ENCODE data around the gene P4HB.
A peak's percentile ranks its signal among the peaks of the same experiment; 100 is the strongest.

Gene P4HB

DNA sequence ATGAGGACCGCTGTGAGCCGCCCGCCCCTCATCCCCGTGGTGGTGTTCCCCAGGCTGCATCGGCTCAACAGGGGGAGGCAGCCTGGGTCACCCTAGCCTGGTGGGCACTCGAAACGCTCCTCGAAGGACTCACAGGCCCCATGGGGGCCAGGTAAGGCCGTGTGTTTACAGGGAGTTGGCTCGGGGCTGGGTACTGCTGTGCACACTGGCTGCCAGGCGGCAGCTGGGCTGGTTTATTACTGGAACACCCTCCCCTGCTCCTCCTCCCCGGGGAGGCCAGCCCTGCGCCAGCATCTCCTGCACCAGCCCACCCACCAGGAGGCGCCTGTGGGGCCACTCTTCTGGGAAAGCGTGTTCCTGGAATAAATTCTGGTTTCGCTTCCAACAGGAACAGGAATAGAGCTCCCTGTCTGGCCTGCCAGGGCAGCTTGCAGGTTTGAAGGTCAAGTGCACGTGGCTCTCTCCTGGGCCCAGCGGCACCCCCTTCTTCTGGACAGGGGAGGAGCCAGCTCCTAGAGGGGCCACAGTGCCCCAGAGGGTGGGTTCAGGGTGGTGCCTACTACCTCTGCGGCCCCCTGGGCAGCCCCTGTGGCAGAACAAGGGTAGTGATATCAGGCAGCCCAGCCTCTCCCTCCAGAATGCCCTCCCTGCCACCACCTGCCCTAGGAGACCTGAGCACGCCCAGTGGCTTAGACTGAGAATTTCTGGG lies 38.6 kb downstream of the P4HB start:
- peak; percentile 93 for DNase-seq
- in situ Hi-C loops (cut with HindIII; ENCODE audit: low pct_ligation_motif_present, low pct_unique_long_range_greater_than_20kb, low sequenced_read_pairs) = no loop called here

DNA sequence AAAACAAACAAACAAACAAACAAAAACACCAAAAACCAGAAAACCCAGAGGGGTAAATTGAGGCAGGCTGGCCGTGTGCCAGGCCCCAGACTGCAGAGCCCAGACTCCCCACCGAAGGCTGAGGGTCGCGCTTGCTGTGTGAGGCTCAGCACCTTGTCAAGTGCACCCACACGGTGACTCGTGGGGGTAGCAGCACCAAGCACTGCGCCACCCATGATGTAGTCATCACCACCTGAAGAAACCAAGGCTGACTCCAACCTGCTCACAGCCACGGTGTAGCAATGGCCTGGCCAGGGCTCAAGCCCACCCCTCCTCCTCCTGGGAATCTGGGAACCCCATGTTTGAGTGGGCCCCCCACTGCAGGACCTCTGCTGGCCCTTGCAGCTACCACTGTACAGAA lies 39.2 kb downstream of the P4HB start:
- in situ Hi-C loops (cut with HindIII; ENCODE audit: low pct_ligation_motif_present, low pct_unique_long_range_greater_than_20kb, low sequenced_read_pairs) = no loop called here
- DNase-seq = no peak

DNA sequence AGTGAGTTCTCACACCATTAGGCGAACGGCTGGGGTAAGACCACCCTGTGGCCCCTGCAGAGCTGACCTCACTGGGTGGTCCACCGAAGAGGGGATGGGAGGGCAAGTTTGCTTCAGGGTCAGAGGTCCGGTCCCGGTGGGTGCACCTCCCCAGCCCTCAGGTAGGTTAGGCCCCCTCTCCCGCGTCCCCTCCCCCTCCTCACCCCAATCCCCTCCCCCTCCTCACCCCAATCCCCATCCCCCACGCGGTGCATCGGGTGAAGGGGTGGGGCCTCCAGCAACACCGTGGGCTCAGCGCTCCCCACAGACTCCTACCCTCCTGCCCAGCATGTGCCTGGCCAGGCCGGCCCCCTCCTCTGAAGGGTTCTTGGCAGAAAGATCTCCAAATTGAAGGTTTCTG lies 40.6 kb downstream of the P4HB start:
- DNase-seq = no peak
- in situ Hi-C loops (cut with HindIII; ENCODE audit: low pct_ligation_motif_present, low pct_unique_long_range_greater_than_20kb, low sequenced_read_pairs) = no loop called here

DNA sequence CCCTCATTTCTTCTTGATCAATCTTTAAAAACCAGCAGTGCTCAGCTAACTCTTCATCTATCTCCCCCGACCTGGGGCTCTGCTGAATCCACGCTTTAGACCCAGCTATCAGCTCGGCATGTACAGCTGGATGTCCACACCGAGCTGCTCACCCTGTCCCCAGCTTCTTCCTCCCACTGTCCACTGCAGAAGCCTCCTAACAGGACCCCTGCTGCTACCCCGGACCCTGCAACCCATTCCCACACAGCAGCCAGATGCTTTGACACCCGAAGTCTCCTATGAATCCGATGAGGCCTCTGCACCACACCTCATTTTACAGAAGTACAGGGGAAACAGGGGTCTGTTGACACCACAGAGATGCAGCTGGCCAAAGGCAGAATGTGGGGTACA lies 42.6 kb downstream of the P4HB start:
- in situ Hi-C loops (cut with HindIII; ENCODE audit: low pct_ligation_motif_present, low pct_unique_long_range_greater_than_20kb, low sequenced_read_pairs) = no loop called here
- DNase-seq = no peak

DNA sequence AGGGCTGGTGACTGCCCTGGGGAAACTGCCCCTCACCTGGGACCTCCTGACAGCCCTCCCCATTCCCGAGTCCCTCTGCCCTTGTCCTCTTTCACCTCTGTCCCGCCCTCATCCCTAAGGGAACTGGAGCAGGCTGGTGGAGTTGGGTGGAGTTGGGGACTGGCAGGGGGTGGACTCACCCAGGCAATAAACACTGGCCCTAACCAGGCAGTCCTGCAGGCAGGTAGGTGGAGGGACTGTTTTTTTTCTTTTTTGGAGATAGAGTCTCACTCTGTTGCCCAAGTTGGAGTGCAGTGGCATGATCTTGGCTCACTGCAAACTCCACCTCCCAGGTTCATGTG lies 44.7 kb downstream of the P4HB start:
- no peak for DNase-seq
- in situ Hi-C loops (cut with HindIII; ENCODE audit: low pct_ligation_motif_present, low pct_unique_long_range_greater_than_20kb, low sequenced_read_pairs) = no loop called here

DNA sequence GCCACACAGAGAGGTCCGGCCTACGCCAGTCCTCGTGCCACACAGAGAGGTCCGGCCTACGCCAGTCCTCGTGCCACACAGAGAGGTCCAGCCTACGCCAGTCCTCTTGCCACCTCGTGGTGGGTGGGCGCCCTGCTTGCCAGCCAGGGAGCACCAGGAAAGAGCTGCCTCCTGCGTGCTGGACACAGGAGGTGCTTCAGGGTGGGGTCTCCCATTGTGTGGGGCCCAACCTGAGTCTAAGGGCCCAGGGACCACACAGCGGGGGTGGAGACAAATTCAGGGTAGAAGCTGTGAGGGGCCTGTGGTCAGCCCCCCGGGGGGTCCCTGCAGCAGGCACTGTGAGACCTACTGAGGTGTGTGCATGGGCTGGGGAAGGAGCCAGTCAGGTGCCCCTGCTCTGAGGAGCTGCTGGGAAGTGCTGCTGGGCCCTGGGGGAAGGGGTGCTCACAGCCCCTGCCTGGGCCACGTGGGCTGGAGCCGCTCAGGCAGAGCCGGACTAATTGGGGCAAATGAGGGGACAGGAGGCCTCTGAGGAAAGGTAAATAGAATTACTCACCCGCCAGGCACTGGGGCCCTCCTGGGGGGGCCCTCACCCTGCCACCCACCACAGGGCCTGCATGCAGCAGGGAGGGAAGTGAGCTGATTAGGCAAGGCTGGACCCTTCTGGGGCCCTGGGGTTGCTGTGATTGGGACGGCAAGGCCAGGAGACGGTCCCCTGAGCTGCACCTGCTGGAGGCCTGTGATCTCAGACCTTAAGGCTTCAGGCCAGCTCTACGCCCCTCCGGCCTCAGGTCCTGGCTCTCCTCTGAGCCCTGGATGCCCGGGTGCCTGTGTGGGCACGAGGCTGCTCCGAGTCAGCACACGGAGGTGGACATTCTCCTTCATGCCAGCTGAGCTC lies 45.3 kb downstream of the P4HB start:
- in situ Hi-C loops (cut with HindIII; ENCODE audit: low pct_ligation_motif_present, low pct_unique_long_range_greater_than_20kb, low sequenced_read_pairs) = no loop called here
- no peak for DNase-seq

DNA sequence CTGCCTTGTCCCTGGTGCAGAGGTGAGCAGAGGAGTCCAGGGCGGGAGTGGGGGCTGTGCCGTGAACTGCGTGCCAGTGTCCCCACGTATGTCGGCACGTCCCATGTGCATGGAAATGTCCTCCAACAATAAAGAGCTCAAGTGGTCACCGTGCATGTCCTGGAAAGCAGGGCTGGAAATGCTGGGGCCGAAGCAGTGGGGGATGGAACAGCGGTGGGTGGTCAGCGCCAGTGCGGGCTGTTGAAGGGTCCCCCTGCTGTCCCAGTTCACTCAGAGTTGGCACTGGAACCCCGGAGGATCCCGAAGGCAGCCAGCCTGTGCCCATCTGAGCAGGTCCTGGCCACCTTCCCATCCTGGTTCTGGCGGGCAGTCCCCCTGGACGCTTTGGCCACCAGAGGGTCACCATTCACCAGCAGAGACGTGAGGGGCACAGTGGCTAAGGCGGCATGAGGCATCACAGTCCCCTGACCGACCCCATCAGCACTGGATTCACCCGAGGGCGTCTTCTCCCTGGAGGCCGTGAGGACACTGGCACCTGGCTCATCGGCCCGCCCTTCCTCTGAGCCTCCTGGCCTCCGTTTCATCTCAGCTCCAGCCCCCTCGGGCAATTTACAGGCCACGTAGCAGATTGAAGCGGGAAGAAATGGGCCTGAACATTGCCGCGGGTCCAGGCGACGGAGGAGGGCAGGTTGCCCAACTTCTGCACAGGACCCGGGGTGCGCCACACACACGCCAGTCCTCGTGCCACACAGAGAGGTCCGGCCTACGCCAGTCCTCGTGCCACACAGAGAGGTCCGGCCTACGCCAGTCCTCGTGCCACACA lies 46.3 kb downstream of the P4HB start:
- in situ Hi-C loops (cut with HindIII; ENCODE audit: low pct_ligation_motif_present, low pct_unique_long_range_greater_than_20kb, low sequenced_read_pairs) = no loop called here
- DNase-seq = no peak

DNA sequence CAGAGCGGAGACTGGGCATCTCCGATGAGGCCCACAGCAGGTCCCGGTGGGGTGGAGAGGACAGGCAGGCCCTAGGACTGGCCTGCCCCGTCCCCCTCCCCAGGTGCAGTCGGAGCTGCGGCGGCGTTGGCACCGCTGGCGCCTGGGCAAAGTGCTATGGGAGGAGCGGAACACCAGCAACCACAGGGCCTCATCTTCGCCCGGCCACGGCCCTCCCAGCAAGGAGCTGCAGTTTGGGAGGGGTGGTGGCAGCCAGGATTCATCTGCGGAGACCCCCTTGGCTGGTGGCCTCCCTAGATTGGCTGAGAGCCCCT lies 47.0 kb downstream of the P4HB start:
- in situ Hi-C loops (cut with HindIII; ENCODE audit: low pct_ligation_motif_present, low pct_unique_long_range_greater_than_20kb, low sequenced_read_pairs) = no loop called here
- no peak for DNase-seq

DNA sequence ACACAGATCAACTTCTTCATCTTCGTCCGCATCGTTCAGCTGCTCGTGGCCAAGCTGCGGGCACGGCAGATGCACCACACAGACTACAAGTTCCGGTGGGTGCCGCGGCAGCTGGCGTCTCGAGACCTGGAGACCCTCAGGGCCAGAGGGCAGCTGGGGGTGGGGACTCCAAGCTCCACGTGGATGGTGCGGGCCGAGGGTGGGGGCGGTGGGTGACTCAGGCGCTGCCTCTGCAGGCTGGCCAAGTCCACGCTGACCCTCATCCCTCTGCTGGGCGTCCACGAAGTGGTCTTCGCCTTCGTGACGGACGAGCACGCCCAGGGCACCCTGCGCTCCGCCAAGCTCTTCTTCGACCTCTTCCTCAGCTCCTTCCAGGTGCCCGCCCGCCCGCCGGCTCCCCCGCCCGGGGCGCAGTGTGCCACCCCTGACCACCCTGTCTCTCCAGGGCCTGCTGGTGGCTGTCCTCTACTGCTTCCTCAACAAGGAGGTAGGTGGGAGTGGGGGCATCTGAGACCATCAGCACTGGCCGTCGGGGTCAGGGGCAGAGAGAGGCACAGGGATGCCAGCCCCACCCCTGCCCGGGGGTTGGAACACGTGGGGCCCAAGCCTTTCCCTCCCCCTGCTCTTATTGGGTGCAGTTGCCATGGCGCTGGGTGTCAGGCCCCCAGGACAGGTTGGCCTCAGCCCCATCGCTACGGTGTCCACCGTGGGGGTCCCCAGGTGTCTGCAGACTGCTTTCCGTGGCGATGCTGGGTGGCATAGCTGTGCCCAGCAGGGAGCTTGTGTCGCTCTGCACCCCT lies 47.6 kb downstream of the P4HB start:
- no peak for DNase-seq
- in situ Hi-C loops (cut with HindIII; ENCODE audit: low pct_ligation_motif_present, low pct_unique_long_range_greater_than_20kb, low sequenced_read_pairs) = no loop called here

DNA sequence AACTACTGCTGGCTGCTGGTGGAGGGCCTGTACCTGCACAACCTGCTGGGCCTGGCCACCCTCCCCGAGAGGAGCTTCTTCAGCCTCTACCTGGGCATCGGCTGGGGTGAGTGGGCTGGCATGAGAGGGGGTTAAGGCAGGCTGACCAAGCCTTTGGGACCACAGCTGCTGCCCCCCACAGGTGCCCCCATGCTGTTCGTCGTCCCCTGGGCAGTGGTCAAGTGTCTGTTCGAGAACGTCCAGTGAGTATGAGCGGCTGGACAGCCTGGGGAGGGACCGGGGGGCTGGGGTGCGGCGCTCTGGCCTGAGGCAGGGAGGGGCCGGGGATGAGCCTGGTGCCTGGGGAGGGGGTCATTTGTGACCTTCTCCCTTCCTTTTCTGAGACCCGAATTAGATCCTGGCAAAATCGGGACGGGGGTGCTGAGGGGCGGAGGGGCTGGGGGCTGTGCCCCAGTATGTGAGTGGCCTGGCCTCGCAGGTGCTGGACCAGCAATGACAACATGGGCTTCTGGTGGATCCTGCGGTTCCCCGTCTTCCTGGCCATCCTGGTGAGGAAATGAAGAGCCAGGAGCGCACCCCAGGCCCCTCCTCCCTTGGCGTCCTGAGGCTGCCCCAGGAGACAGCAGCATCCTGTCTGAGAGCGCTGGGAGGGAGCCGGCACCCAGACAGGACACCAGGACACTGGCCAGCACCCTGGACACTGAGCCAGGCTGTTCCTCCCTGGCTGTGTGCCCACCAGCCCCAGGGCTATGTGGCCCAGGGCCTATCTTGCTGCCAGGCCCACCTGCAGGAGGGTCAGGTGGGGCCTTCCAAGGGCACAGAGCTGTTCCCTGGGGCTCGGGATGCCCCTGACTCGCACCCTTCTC lies 48.4 kb downstream of the P4HB start:
- DNase-seq = no peak
- in situ Hi-C loops (cut with HindIII; ENCODE audit: low pct_ligation_motif_present, low pct_unique_long_range_greater_than_20kb, low sequenced_read_pairs) = no loop called here

DNA sequence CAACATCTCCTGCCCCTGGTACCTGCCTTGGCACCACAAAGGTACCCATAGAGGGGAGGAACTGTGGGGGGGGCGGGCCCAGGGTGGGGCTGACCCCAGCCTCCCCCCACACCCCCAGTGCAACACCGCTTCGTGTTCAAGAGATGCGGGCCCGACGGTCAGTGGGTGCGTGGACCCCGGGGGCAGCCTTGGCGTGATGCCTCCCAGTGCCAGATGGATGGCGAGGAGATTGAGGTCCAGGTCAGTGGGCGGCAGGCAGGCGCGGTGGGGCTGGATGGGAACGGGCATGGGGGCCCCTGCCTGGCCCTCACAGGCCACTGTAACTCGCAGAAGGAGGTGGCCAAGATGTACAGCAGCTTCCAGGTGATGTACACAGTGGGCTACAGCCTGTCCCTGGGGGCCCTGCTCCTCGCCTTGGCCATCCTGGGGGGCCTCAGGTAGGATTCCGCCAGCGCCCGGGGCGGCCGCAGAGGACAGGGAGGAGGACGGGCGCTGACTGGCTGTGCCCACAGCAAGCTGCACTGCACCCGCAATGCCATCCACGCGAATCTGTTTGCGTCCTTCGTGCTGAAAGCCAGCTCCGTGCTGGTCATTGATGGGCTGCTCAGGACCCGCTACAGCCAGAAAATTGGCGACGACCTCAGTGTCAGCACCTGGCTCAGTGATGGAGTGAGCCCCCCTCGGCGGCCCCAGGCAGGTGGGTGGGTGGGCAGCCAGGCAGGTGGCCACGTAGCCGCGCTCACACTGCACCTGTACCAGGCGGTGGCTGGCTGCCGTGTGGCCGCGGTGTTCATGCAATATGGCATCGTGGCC lies 49.2 kb downstream of the P4HB start:
- in situ Hi-C loops (cut with HindIII; ENCODE audit: low pct_ligation_motif_present, low pct_unique_long_range_greater_than_20kb, low sequenced_read_pairs) = no loop called here
- DNase-seq = no peak

DNA sequence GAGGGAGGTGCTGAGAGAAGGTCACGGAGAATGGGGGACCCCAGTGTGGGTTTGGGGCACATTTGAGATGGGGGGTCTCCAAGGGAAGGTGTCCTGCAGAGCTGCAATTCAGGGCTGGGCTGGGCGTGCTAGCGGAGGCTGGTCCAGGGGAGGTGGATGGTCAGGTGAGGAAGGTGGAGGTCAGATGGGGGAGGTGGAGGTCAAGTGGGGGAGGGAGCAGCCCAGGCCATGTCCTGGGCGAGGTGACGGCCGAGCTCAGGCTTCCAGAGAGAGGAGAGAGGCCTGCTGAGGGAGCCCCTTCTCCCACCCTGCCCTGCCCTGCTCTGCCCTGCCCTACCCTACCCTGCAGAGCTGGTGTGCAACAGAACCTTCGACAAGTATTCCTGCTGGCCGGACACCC lies 49.9 kb downstream of the P4HB start:
- no peak for DNase-seq
- in situ Hi-C loops (cut with HindIII; ENCODE audit: low pct_ligation_motif_present, low pct_unique_long_range_greater_than_20kb, low sequenced_read_pairs) = no loop called here

DNA sequence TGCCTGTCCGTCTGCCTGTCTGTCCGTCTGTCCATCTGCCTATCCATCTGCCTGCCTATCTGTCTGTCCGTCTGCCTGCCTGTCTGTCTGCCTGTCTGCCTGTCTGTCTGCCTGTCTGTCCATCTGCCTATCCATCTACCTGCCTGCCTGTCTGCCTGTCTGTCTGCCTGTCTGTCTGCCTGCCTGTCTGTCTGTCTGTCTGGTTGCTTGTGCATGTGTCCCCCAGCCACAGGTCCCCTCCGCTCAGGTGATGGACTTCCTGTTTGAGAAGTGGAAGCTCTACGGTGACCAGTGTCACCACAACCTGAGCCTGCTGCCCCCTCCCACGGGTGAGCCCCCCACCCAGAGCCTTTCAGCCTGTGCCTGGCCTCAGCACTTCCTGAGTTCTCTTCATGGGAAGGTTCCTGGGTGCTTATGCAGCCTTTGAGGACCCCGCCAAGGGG lies 50.8 kb downstream of the P4HB start:
- DNase-seq = no peak
- in situ Hi-C loops (cut with HindIII; ENCODE audit: low pct_ligation_motif_present, low pct_unique_long_range_greater_than_20kb, low sequenced_read_pairs) = no loop called here

DNA sequence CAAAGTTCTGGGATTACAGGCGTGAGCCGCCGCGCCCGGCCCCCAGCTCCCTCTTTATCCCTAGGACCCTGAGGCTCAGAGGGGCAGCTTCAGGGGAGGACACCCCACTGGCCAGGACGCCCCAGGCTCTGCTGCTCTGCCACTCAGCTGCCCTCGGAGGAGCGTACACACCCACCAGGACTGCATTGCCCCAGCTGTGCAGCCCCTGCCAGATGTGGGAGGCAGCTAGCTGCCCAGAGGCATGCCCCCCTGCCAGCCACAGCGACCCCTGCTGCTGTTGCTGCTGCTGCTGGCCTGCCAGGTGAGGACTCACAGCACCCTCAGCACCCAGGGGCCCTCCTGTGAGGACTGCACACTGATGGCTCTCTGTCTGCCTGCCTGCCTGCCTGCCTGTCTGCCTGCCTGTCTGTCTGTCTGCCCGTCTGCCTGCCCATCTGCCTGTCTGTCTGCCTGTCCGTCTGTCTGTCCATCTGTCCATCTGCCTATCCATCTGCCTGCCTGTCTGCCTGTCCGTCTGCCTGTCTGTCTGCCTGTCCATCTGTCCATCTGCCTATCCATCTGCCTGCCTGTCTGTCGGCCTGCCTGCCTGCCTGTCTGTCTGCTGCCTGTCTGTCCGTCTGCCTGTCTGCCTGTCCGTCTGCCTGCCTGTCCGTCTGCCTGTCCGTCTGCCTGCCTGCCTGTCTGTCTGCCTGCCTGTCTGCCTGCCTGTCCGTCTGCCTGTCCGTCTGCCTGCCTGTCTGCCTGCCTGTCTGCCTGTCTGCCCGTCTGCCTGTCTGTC lies 51.4 kb downstream of the P4HB start:
- in situ Hi-C loops (cut with HindIII; ENCODE audit: low pct_ligation_motif_present, low pct_unique_long_range_greater_than_20kb, low sequenced_read_pairs) = no loop called here
- no peak for DNase-seq

DNA sequence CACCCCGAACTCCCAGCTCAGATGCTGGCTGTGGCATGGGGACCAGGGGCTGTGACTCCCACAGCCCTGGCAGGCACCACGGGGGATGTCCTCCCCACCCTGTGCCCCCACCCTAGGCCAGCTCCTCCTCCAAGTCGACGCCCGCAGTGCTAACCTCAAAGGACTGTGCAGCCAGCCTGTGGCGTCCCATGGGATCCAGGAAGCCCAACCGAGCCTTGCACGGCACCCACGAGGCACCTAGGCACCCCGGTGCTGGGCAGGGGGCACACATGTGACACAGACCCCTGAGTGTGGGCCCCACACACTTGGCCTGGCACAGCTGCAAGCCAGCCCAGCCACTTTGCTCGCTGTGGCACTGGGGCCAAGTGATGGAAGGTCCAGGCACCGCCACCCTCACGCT lies 52.5 kb downstream of the P4HB start:
- in situ Hi-C loops (cut with HindIII; ENCODE audit: low pct_ligation_motif_present, low pct_unique_long_range_greater_than_20kb, low sequenced_read_pairs) = no loop called here
- no peak for DNase-seq

DNA sequence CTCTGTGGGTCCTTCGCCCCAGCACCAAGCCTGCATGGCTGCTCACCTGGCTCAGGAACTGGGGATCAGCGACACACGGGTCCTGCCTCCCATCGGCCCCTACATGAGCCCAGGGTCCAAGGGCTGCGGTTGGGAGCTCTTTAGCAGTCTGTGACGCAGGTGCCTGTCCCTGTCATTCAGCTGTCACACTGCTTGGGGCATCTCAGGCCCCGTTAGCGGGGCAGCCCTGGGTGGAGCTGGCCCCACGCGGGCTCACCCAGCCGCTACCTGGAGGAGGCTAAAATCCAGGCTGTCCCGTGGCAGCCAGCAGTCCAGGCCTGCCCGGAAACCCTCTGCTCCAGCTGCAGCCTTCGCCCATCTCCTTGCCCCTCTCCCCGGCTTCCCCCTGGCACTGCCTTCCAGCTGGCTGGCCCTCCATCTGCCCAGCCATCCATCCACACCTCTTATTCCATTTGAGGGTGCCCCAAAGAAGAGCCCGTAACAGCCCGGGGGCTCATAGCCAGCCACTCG lies 53.1 kb downstream of the P4HB start:
- no peak for DNase-seq
- in situ Hi-C loops (cut with HindIII; ENCODE audit: low pct_ligation_motif_present, low pct_unique_long_range_greater_than_20kb, low sequenced_read_pairs) = no loop called here

Data from ACHN (cell line).